GM18867 (cell line): Measurements from ENCODE around the gene RPS26.
"Not testable (repeated sequence)": the region's sequence is repeated elsewhere in the genome, so short reads cannot be mapped to it uniquely, and the experiment has no call there.

Experiments
- ATAC-seq: cut with Tn5 transposase; IDR thresholded peaks from one replicate; pipeline ENCODE4 v1.9.1; 2021; ENCODE audit warnings: mild to moderate bottlenecking, moderate library complexity; ENCODE audit not compliant: unreplicated experiment

The RPS26 gene

GRCh38 chr12:56041552-56042429 is at the start of gene RPS26:
TSS of gene RPS26 (plus strand) at chr12:56041918. CDS start at chr12:56042167, 249 bp downstream.
- ATAC-seq = peak; percentile 91

GRCh38 chr12:55993230-55993853 is 48.4 kb upstream of the RPS26 start:
- ATAC-seq = no peak

- no peak for ATAC-seq
Measured at GRCh38 chr12:55995366-55995765, 46.4 kb upstream of the RPS26 start.

GRCh38 chr12:55996201-55996714 is 45.5 kb upstream of the RPS26 start:
- ATAC-seq = no peak

GRCh38 chr12:55996715-55997534 is 44.8 kb upstream of the RPS26 start, which contains the start of gene SUOX:
TSS of gene SUOX (plus strand) at chr12:55997276. CDS start at chr12:56002222, 4,946 bp downstream.
- ATAC-seq = peak; percentile 95

- ATAC-seq = no peak
Measured at GRCh38 chr12:55997535-55997859, 44.2 kb upstream of the RPS26 start.

GRCh38 chr12:55999522-55999921 is 42.2 kb upstream of the RPS26 start:
- not testable (repeated sequence) for ATAC-seq

- not testable (repeated sequence) for ATAC-seq
Measured at GRCh38 chr12:55999999-56000540, 41.6 kb upstream of the RPS26 start.

GRCh38 chr12:56001487-56002100 is 40.1 kb upstream of the RPS26 start:
- ATAC-seq = no peak

GRCh38 chr12:56003376-56003775 is 38.3 kb upstream of the RPS26 start:
- not testable (repeated sequence) for ATAC-seq

GRCh38 chr12:56004211-56004610 is 37.5 kb upstream of the RPS26 start:
- ATAC-seq = no peak

GRCh38 chr12:56007564-56008559 is 33.9 kb upstream of the RPS26 start:
- ATAC-seq = peak; percentile 37

GRCh38 chr12:56010111-56010570 is 31.6 kb upstream of the RPS26 start:
- no peak for ATAC-seq

- ATAC-seq = no peak
Measured at GRCh38 chr12:56011509-56012090, 30.1 kb upstream of the RPS26 start.

GRCh38 chr12:56013482-56013881 is 28.2 kb upstream of the RPS26 start:
- ATAC-seq = no peak

GRCh38 chr12:56014205-56014604 is 27.5 kb upstream of the RPS26 start:
- no peak for ATAC-seq

- no peak for ATAC-seq
Measured at GRCh38 chr12:56017181-56017580, 24.5 kb upstream of the RPS26 start.

GRCh38 chr12:56018356-56018755 is 23.4 kb upstream of the RPS26 start:
- ATAC-seq = no peak
